ENCODE measurements around the gene RSPH10B2. TPM values are rescaled to one million over a fixed set of nuclear protein-coding genes. Genes with fewer than 3 reads are reported as not detected.

RSPH10B2 gene
- total and polyA plus RNA-seq, 2 of the 13 experiments (the other 11 are each of a cell fraction or from before 2014, with no cell fraction given), result 0.31 TPM; not detected in 1

- peak; percentile 76; the same call in 1 of the 2 replicates for TF ChIP-seq ZNF136 (CRISPR knock-in tag; IDR thresholded peaks at IDR 0.05; ENCODE audit: low read depth)
- TF ChIP-seq SYNCRIP (IDR thresholded peaks at IDR 0.05; ENCODE audit: insufficient read depth, low read depth, low read length), result no peak
- 0 out of 2 replicates have a peak, but pooled peaks have one; percentile 82 for TF ChIP-seq ZNF44 (CRISPR knock-in tag; IDR thresholded peaks at IDR 0.05)
- TF ChIP-seq GZF1 (CRISPR knock-in tag; IDR thresholded peaks at IDR 0.05), result no peak
- no peak for TF ChIP-seq ZEB1 (IDR thresholded peaks at IDR 0.05; ENCODE audit: insufficient replicate concordance, low read depth)
- no peak for TF ChIP-seq ZNF75D (CRISPR knock-in tag; IDR thresholded peaks at IDR 0.05; ENCODE audit: borderline replicate concordance)
- peak; percentile 85 for TF ChIP-seq MXD3 (CRISPR knock-in tag; IDR thresholded peaks at IDR 0.05)
- peak; percentile 94 for TF ChIP-seq ZNF275 (CRISPR knock-in tag; IDR thresholded peaks at IDR 0.05; ENCODE audit: borderline replicate concordance)
- TF ChIP-seq ZNF282 (IDR thresholded peaks at IDR 0.05; ENCODE audit: partially characterized antibody), result no peak
- no peak for TF ChIP-seq CEBPZ (IDR thresholded peaks at IDR 0.05; ENCODE audit: low read length)
- peak; percentile 71 for TF ChIP-seq ASH2L (IDR thresholded peaks at IDR 0.05; ENCODE audit: insufficient read length, low read depth, low read length)
- no peak; the same call in 1 of the 2 replicates for TF ChIP-seq ZBTB43 (CRISPR knock-in tag; conservative IDR thresholded peaks at IDR 0.05)
- TF ChIP-seq TRIM24 (CRISPR knock-in tag; IDR thresholded peaks at IDR 0.05), result no peak
- TF ChIP-seq SKI (IDR thresholded peaks at IDR 0.05; ENCODE audit: partially characterized antibody), result peak; percentile 58
- TF ChIP-seq PBX2 (CRISPR knock-in tag; IDR thresholded peaks at IDR 0.05), result no peak
- TF ChIP-seq CERS6 (CRISPR knock-in tag; IDR thresholded peaks at IDR 0.05), result no peak
- no peak for TF ChIP-seq KLF9 (CRISPR knock-in tag; IDR thresholded peaks at IDR 0.05; ENCODE audit: low read depth)
- TF ChIP-seq ZNF790 (CRISPR knock-in tag; IDR thresholded peaks at IDR 0.05; ENCODE audit: borderline replicate concordance), result peak; percentile 77; the same call in 1 of the 2 replicates
- peak; percentile 64; the same call in 1 of the 2 replicates for TF ChIP-seq ZNF614 (CRISPR knock-in tag; IDR thresholded peaks at IDR 0.05; ENCODE audit: borderline replicate concordance)
- no peak; the same call in none of the 2 replicates for TF ChIP-seq DR1 (CRISPR knock-in tag; IDR thresholded peaks at IDR 0.05)
These were observed 24.2 kb upstream of the RSPH10B2 start (continued) for GRCh38 chr7:6729492-6730342.

Data from HepG2 (cell line).